Calu3 (cell line): ENCODE measurements around the gene CBARP. TPM values are rescaled to one million over a fixed set of nuclear protein-coding genes. Genes with fewer than 3 reads are reported as not detected.

Experiments
- BruUV-seq: library from RNA; stranded (reverse); fragments of 400-500 nt; replicated peaks from 2 replicates; lab custom pipeline; 2021; lab: Mats Ljungman, UMichigan
- CTCF ChIA-PET: fragments of 300-600 bp; sonication (Branson Sonifier 250); formaldehyde crosslinking; loops from one replicate; lab custom pipeline; 2022; ENCODE audit warnings: antibody characterized with exemption; lab: Charles Lee
- DNase-seq: peaks from one replicate; pipeline ENCODE4 v3.0.0; 2022
- H3K27ac Mint-ChIP-seq: one replicate; pipeline ENCODE4 v1.8.0; 2022; ENCODE audit warnings: mixed read lengths; ENCODE audit not compliant: unreplicated experiment
- H3K27me3 Mint-ChIP-seq: one replicate; pipeline ENCODE4 v1.8.0; 2022; ENCODE audit warnings: mixed read lengths; ENCODE audit not compliant: unreplicated experiment
- H3K36me3 Mint-ChIP-seq: one replicate; pipeline ENCODE4 v1.8.0; 2022; ENCODE audit warnings: mild to moderate bottlenecking, moderate library complexity, mixed read lengths; ENCODE audit not compliant: insufficient read depth, unreplicated experiment
- H3K4me1 Mint-ChIP-seq: one replicate; pipeline ENCODE4 v1.8.0; 2022; ENCODE audit warnings: mild to moderate bottlenecking, low read depth, mixed read lengths; ENCODE audit not compliant: unreplicated experiment
- H3K4me3 Mint-ChIP-seq: one replicate; pipeline ENCODE4 v1.8.0; 2022; ENCODE audit warnings: mild to moderate bottlenecking, low read depth, moderate library complexity, mixed read lengths; ENCODE audit not compliant: unreplicated experiment
- H3K9me3 Mint-ChIP-seq: one replicate; pipeline ENCODE4 v1.8.0; 2022; ENCODE audit warnings: low read depth, mixed read lengths; ENCODE audit not compliant: unreplicated experiment
- intact Hi-C: fragments of 100-400 bp; cut with micrococcal nuclease; formaldehyde crosslinking; loops from one replicate; pipeline ENCODE4 v1.10.0; 2022; ENCODE audit not compliant: unreplicated experiment
- total RNA-seq: library from RNA; stranded (reverse); gene quantifications from 2 replicates; pipeline ENCODE4 v1.2.3, GENCODE V29; 2022
- TF ChIP-seq, protein P1 (sequence below): fragments of 200-600 bp; IDR thresholded peaks from one replicate; pipeline ENCODE4 v1.8.0; 2022; ENCODE audit warnings: antibody characterized with exemption; ENCODE audit not compliant: unreplicated experiment

Gene CBARP
- total RNA-seq, 1 experiment from 2014 or later = 4.2 TPM

DNA sequence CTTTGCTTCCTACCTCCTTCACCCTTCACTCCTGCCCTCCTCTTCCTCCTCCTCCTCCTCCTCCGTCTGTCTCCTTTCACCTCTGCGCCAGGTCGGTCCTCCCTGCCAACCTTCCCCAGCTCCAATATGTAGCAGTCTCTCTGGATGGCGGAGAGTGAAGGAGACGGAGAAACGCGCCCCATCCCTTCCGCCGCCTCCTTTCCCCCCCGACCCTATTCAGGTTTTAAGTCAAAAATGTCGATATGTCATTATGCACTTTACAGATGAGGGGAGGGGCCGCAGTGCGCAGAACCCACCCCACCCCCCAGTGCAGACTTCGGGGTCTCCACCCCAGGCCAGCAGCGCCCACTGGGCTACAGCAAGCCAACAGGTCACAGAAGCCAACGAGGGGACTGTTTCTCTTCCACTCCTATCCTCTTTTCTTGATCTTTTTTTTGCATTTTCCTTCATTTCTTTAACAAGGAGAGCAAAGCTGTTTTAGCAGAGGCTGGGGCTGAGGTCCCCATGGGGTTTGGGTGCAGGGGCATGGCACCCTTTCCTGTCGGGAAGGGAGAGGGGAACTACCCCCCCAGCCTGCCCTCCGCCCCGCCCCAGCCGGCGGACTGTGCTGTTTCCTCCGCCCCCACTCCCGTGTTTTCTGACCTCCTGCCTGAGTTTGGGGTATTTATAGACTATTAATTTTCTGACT, 19.8 kb upstream of the CBARP start:
- DNase-seq = no peak
- Mint-ChIP-seq H3K4me1 (peaks cover 23% of the 10 kb centered on the region), H3K9me3 (no peaks in the 10 kb centered on the region), H3K27ac (peak overlapping the region; percentile 97), H3K4me3 (no peak overlapping the region), H3K36me3 (peaks cover 97% of the 10 kb centered on the region), H3K27me3 (no peaks in the 10 kb centered on the region)
- CTCF ChIA-PET = no interaction called here
- TF ChIP-seq, protein P1, sequence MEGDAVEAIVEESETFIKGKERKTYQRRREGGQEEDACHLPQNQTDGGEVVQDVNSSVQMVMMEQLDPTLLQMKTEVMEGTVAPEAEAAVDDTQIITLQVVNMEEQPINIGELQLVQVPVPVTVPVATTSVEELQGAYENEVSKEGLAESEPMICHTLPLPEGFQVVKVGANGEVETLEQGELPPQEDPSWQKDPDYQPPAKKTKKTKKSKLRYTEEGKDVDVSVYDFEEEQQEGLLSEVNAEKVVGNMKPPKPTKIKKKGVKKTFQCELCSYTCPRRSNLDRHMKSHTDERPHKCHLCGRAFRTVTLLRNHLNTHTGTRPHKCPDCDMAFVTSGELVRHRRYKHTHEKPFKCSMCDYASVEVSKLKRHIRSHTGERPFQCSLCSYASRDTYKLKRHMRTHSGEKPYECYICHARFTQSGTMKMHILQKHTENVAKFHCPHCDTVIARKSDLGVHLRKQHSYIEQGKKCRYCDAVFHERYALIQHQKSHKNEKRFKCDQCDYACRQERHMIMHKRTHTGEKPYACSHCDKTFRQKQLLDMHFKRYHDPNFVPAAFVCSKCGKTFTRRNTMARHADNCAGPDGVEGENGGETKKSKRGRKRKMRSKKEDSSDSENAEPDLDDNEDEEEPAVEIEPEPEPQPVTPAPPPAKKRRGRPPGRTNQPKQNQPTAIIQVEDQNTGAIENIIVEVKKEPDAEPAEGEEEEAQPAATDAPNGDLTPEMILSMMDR = no peak
- BruUV-seq = no TSS peak
- intact Hi-C loops = no loop called here

DNA sequence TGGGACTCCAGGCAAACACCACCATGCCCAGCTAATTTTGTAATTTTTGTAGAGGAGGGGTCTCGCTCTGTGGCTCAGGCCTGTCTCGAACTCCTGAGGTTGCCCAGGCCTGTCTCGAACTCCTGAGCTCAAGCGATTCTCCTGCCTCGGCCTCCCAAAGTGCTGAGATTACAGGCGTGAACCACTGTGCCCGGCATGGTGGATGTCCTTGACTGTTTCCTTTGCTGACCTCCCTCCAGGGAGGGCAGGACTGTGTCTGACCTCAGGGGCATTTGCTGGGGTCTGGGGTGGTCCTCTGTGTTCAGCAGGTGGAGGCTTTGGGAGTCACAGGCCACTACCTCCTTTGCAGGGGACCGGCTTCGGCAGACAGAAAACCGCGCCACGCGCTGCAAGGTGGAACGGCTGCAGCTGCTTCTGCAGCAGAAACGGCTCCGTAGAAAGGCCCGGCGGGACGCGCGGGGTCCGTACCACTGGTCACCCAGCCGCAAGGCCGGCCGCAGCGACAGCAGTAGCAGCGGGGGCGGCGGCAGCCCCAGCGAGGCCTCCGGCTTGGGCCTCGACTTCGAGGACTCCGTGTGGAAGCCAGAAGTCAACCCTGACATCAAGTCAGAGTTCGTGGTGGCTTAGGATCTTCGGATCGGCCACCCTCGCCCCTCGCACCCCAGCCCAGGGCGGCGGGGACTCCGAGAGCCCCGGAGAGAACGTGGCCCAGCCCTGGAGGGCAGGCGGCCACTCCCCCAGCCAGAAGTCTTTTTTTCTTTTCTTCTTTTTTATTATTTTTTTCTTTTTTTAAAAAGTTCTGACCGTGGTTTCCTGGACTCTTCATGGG, 19.1 kb upstream of the CBARP start:
- Mint-ChIP-seq H3K36me3 (peaks cover 97% of the 10 kb centered on the region), H3K4me3 (no peak overlapping the region), H3K27ac (no peak overlapping the region), H3K27me3 (no peaks in the 10 kb centered on the region), H3K9me3 (no peaks in the 10 kb centered on the region), H3K4me1 (peaks cover 15% of the 10 kb centered on the region)
- no peak for DNase-seq
- TF ChIP-seq, protein P1 = no peak
- CTCF ChIA-PET = no interaction called here
- intact Hi-C loops = no loop called here
- no TSS peak for BruUV-seq

DNA sequence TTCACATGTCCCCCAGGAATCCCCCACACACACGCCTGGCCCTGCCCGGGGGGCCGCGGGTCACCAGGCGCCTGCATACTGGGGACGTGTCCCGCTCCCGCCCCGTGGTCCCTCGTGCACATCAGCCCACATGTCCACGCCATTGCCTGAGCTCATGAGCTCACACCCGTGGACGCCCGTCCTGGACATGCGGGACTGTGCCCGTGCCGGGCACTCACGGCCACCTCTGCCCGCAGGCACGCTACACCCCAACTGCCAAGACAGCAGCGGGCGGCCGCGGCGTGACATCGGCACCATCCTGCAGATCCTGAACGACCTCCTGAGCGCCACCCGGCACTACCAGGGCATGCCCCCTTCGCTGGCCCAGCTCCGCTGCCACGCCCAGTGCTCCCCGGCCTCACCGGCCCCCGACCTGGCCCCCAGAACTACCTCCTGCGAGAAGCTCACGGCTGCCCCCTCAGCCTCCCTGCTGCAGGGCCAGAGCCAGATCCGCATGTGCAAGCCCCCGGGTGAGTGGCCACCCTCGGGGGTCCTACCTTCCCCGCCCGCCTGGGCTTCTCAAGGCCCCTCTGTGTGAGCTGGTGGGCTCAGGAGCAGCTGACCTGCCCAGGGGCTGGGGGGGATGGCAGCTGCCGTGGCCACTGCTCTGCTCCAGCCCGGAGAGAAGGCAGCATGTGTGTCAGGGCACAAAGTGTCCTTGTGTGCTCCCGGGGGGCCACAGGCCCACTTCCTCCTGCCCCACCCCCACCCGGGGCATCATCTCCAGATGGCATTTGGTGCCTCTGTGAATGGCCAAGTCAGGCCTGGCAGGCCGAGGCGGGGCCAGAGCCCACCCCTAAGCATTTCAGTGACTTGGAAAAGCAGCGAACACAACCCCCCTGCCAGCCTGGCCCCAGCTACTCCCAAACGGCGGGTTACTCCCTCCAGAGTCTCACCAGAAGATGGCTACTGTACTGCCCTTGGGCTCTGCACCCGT, 17.7 kb upstream of the CBARP start:
- Mint-ChIP-seq H3K4me3 (peak overlapping the region; percentile 88), H3K4me1 (peaks cover 8% of the 10 kb centered on the region), H3K27ac (no peak overlapping the region), H3K36me3 (peaks cover 95% of the 10 kb centered on the region), H3K9me3 (no peaks in the 10 kb centered on the region), H3K27me3 (no peaks in the 10 kb centered on the region)
- TF ChIP-seq, protein P1 = no peak
- CTCF ChIA-PET = no interaction called here
- DNase-seq = no peak
- intact Hi-C loops = no loop called here
- BruUV-seq = no TSS peak

DNA sequence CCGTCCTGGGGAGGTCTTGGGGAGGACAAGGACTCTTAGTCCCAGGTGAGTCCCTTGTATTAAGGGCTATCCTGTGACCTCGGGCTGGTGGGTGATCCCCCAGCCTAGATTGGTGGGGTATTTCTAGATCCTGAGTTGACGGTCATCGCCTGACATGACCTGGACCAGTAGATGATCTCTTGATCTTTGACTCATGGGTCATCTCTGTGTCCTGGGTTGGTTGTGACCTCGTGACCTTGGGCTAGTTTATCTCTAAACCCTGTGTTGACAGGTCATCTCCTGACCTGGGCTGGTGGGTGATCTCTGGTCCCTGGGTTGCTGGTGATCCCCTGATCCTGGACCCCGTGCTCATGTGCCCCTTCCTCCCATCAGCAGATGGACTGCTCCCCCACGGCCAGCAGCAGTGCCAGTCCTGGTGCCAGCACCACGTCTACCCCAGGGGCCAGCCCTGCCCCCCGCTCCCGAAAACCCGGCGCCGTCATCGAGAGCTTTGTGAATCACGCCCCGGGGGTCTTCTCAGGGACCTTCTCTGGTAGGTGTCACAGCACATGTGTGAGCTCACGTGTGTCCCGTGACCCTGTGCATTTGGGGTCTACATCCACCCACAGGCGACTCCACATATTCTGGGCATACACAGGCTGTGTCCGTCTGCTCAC, 16.9 kb upstream of the CBARP start:
- no peak for DNase-seq
- Mint-ChIP-seq H3K36me3 (peaks cover 96% of the 10 kb centered on the region), H3K27me3 (no peaks in the 10 kb centered on the region), H3K4me1 (peaks cover 8% of the 10 kb centered on the region), H3K4me3 (peak overlapping the region; percentile 88), H3K27ac (no peak overlapping the region), H3K9me3 (no peaks in the 10 kb centered on the region)
- CTCF ChIA-PET = no interaction called here
- BruUV-seq = no TSS peak
- TF ChIP-seq, protein P1 = no peak
- intact Hi-C loops = no loop called here
